HG03280 (cell line): ENCODE data around the gene MCRS1.
"Not testable (repeated sequence)": the region's sequence is repeated elsewhere in the genome, so short reads cannot be mapped to it uniquely, and the experiment has no call there.

Source experiments
- ATAC-seq: cut with Tn5 transposase; IDR thresholded peaks from one replicate; pipeline ENCODE4 v1.9.1; 2021; ENCODE audit warnings: mild to moderate bottlenecking, moderate library complexity; ENCODE audit not compliant: unreplicated experiment

Gene MCRS1

DNA sequence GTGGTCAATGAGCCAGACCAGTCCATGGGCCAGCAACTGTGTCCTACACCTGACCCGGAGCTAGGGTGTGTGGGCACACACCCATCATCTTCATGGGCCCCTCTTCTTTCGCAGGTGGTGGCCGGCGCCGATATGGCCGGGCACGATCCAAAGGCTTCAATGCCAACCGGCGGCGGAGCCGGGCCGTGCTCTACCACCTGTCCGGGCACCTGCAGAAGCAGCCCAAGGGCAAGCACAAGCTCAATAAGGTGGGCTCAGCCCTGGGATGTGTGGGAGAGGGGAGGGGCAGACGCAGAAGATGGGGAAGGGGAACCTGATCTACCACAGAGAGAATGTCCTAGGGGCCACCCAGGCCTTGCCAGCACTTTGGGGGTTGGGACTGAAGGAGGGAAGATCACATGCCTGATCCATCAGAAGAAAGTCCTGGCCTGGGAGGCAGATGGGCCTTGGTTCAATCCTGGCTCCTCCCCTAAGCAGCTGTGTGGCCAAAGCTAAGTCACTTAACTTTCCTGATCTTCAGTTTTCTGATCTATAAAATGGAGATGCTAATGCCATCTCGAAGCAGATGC lies 25.3 kb downstream of the MCRS1 start:
- no peak for ATAC-seq

DNA sequence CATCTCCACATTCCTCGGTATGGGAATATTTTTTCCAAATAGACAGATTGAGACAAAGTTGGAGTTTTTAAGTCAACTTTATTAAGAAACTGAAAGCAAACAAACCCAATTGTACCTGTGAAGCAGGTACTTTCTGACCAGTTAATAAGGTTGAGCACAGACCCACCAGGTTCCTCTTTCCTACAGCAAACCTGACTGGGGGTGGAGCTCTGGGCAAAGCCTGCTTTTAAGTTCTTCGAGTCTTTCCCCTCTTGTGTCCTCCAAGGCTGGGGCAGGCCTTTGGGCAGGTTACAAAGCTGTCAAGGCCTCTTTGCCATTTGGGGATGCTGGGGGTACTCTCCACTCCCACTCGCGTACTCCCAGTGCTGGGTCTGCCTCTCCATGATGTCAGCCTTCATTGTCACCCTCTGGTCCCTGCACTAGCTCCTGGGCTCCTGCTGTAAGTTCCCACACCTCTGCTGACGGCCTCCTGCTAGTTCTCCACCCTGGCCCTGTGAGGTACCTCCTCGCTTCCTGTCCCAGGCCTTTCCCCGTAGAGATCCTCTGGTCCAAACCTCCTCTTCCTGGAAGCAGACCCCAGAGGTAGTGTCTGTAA lies 25.9 kb downstream of the MCRS1 start:
- ATAC-seq: no peak

DNA sequence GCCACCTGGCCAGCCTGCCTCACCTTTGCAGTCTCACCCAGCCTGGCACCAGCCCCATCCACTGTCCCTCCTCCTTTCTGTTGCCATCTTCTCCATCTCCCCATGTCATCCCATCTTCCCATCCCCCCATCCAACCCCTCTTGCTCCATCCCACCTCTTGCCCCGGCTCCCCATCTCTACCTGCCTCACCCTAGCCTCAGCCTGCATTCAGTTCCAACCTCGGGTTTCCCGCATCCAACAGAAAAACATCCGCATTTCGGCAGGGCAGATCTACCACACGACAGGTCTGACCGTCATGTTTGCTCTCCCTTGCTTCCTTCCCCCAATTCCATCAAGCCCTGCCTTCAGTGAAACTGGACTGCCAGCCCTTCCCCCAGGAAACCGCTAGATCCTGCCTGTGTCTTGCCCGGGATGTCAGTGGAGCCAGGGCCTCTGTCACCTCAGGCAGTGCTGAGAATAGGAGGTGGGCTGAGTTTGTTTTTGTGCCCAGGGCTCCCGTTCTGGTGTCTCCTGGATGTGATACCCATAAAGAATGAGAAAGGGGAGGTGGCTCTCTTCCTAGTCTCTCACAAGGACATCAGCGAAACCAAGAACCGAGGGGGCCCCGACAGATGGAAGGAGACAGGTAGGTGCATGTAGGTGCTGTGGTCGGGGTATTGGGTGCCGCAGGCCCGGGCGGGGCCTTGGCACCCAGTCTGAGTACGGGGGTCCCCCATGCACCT lies 26.6 kb downstream of the MCRS1 start:
- ATAC-seq: no peak

DNA sequence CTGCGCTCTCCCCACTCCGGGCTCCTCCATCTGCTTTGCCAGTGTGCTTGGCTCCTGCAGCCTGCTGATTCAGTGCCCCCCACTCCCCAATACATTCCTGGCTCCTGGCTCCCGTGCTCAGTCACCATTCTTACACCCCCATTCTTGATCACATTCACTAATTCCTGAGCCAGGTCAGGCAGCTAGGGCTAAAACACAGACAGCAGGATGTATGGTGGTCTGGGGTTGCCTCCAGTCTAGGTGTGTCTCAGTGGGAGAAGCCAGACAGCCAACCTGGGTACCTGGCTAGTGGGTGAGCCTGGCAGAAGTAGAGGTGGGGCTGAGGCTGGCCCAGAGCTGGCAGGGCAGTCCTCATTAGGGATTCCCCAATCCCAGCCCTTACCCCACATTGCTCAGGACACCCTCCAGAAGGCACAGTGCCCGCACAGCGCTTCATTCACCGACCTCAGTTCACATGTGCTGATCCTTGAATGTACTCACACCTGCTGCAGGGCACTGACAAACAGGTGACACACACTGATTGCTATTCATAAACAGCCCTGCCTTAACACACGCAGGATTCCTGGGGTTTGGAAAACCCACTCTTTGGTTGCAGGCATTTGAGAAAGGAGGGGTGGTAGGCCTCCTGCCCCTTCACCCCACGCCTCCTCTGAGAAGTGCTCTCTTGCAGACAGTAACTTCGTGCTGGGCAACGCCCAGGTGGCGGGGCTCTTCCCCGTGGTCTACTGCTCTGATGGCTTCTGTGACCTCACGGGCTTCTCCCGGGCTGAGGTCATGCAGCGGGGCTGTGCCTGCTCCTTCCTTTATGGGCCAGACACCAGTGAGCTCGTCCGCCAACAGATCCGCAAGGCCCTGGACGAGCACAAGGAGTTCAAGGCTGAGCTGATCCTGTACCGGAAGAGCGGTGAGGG lies 27.5 kb downstream of the MCRS1 start:
- no peak for ATAC-seq

DNA sequence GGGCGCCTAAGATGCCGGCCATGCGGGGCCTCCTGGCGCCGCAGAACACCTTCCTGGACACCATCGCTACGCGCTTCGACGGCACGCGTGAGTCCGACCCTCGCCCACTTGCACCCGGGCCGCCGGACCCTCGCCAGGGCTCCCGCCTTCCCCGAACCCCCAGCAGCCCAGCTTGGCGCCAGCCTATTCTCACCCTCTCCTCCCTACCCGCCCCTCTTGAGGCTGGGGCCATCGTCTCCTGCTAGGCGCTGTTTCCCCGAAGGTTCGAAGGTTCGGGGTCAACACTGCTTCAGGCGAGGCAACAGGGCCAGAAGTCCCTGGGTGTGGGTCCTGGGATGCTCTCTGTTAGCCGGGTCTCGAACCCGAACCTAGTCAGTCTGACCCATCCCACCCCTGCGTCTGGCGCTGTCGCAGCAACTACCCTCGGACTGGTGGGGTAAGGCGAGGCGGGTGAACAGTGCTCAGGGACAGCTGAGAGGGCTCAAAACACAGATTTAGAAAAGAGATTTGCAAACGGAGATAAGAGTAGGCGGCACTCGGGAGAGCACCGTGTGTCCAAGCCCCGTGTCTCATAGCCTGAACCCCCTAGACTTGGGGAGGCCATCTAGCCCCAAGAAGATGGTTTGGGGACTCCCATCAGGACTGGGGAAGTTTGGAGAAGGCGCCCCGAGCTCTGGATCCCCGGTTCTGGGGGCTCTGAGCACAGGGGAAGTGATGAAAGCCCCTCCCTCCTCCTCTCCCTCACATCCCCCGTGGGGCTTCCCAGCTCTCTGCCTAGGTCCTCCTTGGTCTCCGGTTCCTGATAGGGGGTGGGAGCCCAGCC lies 28.3 kb downstream of the MCRS1 start:
- no peak for ATAC-seq

DNA sequence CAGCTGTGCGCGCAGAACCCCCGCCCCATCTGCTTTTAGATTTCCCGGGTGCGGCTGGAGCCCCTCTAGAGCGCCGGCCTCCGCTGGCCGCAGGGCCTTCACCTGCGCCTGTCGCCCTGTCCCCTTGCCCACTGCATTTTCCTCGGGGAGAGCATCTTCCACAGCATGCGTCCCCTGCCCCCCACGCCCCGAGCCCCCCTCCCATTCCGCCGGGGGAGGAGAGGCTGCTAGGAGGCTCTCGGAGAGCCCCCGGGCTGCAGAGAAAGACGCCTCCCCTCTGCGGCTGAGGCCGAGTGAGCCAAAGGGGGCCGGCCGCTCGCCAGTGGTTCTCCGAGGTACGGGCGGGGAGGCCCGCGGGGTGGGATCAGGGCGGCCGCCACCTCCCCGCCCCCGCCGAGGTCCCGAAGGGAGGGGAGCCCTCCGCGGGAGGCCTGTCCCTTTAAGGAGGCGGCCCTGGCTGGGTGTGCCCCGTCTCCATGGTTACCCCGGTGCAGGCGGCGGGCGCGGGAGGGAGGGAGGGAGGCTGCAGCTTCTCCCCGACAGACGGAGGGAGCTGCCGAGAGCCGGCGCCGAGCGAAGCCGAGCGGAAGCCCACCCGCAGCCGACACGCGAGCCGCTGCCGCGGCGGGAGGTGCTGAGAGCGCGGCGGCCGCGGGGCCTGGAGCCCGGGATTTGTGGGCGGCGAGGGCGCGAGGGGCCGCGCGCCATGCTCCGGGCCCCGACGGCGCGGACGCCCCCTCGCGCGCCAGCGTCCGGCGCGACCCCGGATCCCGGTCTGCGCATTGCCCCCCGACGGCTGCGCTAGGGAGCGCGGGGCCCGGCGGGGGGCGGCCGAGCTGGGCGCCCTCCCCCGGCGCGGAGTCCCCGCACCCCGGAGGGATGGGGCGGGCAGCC lies 29.2 kb downstream of the MCRS1 start, which contains the start of gene KCNH3:
KCNH3 (plus strand) TSS at position 521 of the 894 bp plus-strand sequence. CDS start 387 bp downstream, outside the sequence.
- peak; percentile 73 for ATAC-seq

DNA sequence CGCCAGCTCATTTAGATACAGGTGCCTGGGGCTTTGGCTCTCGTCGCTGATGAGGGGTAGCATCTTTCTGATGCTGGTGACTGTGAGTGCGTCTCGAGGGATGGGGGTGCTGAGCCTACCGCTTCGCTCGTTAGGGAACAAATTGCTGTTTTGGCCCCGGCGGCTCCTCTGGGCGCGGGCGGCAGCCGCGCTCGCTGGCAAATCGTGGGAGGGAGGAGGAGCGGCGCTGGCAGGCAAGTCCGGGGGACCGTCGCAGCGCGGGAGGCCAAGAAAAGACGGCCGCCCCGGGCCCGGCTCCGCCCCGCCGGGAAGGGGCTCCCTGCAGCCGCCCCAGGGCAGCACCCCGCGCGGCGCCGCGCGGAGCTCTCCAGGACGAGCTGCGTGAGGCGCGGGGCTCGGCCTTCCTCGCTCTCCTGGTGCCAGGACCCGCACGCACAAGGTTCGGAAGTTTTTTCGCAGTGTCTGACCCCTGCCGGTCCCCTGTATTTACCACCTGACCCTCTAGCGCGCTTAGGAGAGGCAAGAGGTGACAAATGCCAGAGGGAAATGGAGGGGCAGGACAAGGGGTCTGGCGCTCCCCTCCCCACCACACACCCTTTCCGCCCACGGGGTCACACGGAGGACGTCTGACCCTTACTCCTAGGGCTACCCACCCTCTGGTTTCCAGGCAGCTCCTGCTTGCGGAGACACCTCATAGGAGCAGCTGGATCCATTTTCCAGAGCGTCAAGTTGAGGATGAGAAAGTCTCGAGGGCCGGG lies 30.0 kb downstream of the MCRS1 start:
- ATAC-seq: no peak

DNA sequence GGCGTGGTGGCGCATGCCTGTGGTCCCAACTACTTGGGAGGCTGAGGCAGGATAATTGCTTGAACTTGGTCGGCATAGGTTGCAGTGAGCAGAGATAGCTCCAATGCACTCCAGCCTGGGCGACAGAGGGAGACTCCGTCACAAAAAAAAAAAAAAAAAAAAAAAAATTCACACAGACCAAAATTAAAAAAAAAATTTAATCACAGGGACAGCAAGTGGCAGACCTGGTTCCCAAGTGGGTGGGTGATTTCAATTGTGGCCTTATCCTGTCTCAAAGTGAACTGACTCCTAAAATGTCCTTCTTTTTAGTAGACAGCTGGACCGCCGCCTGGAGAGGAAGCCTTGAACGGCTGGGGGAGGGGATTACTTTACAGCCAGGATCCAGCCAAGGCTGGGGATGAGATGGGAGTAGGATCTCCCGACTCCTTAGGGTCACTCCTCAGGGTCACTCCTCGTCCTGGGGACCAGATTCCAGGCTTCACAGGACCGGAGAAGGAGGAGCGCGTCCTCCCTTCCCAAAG lies 30.7 kb downstream of the MCRS1 start:
- ATAC-seq: no peak

DNA sequence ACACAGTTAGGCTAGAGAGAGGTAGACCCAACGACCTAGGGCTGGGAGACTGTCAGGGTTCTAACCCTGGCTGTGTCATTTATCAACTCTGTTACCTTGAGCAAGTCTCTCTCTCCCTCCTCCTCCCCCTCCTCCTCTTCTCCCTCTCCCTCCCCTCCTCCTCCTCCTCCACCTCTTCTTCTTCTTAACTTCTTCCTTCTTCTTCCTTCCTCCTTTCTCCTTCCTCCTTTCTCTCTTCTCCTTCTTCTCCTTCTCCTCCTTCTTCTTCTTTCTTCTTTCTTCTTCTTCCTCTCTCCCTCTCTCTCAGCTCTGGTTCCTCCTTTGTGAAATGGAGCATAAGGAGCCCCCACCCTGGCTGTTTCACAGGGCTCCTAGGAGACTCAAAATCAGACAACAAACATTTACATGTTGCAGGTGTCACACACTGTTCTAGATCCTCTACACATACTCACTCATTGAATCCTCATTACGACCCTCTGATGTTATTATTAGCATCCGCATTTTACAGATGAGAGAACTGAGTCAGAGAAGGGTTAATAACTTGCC lies 31.3 kb downstream of the MCRS1 start:
- ATAC-seq: no peak

DNA sequence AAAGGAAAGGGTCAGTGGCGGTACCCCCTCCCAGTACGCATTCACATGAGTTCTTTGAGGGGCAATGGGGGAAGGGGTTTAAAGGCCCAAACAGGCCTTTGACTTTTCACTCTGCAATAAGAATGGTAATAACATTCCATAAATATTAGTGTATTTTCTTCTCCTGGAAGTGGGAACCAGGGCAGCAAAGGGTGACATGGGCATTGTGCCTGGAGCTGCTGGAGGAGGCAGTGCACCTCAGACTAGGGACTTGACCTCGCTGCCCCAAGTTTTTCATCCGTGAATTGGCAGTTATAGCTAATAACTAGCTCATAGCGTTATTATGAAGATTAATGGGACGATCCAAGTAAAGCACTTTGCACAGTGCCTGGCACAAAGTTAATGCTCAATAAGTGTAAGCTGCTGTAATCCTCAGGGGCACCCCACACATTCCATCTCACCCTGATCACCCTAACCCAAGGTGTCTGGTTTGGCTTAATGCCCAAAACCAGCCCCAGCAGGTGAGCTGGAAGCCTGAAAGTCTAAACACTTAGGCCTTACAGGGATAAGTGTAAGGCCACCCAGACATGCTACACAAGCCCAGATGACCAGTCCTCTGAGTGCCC lies 31.9 kb downstream of the MCRS1 start:
- no peak for ATAC-seq

DNA sequence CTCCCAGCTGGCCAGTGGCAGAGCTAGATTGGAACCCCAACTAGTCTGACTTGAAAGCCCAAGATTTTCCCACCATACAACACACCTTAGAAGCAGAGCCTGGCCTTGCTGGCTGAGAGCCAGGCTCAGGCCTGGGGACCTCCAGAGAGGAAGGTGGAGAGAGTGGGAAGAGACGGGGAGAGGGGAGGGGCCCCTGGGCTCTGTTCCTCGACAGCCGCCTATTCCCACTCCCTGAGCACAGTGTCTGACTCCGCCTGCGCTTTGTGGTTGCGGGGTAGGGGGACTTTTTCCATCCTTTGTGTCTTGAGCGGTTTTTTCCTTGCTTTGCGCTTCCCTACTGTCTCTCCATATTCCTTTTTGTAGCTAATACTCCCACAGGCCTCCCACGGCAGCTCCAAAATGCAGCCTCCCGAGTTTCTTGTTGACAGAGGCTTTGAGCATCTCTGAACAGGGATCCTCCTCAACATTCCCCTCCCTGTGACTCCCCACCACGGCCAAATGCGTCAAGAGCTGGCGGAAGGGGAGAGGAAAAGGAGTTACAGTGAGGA lies 33.1 kb downstream of the MCRS1 start:
- no peak for ATAC-seq

DNA sequence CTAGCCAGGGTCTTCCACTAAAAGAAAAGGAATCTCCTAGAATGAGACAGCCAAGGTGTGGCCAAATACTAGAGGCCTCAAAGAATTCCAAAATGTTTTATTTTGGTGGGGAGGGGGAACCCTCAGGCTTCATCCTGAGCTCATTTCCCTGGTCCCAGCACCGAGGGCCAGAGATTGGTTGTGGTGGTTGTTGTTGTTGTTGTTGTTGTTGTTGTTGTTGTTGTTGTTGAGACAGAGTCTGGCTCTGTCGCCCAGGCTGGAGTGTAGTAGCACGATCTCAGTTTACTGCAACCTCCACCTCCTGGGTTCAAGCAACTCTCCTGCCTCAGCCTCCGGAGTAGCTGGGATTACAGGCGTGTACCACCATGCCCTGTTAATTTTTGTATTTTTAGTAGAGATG lies 33.8 kb downstream of the MCRS1 start:
- ATAC-seq: not testable (repeated sequence)

DNA sequence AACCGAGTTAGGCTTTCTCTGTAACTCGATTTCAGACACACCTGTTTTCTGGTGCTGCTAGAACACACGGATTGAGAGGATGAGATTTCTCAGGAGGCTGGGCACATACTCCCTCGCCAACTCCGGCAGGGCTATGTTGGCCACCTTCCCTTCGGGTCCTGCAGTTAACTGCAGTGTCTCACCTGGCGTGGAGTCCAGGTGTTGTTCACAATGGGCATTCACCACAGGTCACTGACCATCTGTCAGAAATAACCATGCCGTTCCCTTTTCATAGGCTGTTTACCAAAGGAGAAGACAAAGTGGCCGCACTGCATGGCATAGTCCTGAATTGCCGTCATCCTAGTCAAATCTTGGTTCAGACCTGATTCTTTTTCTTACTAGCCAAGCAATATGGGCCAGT lies 34.6 kb downstream of the MCRS1 start:
- ATAC-seq: no peak

DNA sequence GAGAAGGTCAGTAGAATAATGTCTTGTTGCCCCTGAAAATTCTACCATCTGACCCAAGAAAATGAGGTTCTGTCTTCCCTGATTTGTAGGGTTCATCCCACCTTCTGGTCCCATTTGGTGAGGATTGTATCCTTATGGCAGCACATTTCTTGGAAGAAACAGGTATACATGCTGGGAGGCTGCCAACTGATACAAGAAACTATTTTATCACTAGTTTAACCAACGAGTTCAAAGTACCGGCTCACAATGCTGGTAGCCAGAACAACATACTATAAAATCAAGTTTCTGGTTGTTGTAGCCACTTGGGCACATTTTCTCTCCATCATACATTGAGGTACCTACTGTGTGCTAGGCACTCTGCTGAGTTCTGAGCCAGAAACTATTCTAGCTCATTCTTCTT lies 36.2 kb downstream of the MCRS1 start:
- ATAC-seq: no peak

DNA sequence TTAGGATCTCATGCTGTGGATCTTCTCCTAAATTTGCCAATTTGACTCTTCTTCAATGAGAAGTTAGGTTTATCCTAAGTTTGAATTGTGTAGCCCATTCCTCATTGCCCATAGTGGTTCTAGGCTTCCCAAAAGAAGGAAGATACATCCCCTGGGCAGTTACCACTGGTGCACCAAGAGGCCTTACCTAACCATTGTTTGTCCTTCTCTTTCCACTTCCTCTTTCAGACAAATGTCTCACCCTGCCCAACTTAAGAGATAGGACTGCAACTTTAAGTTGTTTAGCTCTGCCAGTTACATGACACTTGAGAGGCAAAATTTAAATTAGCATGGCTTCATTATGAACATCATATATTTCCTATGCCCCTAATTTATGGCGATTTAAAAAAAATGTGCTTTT lies 38.5 kb downstream of the MCRS1 start:
- no peak for ATAC-seq

DNA sequence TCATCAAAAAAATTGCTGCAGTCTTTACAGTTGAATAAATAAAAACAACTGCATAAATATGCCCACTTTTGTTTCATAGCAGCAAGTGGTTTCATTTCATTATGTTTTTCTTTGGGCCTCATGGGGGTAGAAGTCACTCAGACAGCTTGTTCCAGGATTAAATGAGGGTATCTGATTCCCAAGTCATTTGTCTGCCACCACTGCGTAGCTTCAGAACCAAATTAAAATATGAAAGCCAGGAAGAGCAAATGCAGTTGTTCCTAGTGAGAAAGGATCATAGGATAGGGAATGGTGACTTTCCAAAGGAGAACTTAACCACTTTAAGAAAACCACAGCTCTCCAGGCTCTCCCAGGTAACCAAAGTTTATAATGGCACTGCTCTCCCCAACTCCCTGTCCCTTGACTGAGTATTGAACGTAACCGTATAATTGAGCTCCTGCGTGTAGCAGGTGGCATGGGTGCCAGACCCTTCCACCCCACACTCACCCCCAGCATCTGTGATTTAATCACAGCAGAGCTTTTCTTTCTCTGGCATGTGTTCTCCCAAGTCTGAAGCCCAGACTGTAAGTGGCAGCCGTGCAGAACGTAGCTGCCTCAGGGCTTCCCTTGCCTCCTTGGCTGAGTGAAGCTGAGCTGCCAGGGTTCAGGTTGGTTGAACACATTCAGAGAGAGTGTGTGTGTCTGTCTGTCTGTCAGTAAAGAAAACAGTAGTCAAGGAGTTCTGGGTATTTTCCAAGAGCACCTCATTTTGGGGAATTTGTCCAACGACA lies 40.4 kb downstream of the MCRS1 start:
- no peak for ATAC-seq

DNA sequence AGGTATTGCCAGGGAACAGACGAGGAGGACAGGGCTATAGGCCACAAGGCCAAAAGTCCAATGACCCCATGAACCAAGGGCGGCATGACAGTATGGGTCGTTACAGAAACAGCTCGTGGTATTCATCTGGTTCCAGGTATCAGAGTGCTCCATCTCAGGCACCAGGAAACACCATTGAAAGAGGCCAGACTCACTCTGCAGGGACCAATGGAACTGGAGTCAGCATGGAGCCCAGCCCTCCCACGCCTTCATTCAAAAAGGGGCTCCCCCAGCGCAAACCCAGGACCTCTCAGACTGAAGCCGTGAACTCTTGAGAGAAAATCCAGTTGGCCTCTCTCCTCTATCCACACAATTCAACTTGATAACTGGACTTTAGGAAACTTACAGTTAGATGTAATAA lies 42.0 kb downstream of the MCRS1 start:
- ATAC-seq: no peak
